ENCODE data around the gene KCNIP4. TPM values are rescaled to one million over a fixed set of nuclear protein-coding genes. Genes with fewer than 3 reads are reported as not detected.

The KCNIP4 gene
- total RNA-seq, 1 donor from 2014 or later: 0.59 TPM

DNA sequence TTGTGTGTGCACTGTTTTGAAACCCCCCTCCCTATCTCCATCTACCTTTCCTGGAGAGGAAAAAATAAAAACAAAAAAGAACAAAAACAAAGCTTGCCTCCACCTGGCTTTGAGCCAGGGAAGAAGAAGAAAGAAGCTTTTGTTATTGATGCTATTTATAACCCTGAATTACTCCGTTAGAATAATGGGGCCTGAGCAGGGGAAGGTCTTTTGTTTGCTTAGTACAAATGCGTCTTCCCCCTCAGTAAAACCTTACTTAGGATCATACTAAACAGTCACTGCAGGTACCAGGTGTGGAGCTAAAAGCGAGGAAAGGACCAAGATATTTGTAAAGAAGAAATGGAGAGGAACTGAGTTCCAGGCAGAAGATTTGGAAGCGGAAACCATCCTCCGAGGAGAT, 352.1 kb downstream of the KCNIP4 start:
- no peak for FAIRE-seq
- H3K9me3 Mint-ChIP-seq (ENCODE audit: unreplicated experiment): peaks cover 3% of the 10 kb centered on the region

DNA sequence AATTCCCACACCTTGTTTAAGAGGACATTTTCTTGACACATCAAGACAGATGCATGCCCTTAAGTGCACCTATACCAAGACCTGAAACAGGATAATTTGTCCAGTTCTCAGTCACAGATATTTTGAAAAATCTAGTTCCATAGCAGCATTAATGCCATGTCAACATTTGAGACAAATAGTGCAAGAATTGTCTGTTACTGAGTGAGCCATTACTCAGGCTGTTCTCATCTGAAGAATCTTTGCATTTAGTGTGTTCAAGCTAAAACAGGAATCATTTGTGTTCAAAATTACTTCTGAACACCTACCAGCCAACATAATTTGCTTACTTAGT, 354.9 kb downstream of the KCNIP4 start:
- H3K4me1 ChIP-seq (ENCODE audit: insufficient read depth, low read length): no peaks in the 10 kb centered on the region
- H3K4me1 Mint-ChIP-seq (ENCODE audit: low read depth, unreplicated experiment): no peaks in the 10 kb centered on the region
- H3K4me3 Mint-ChIP-seq (ENCODE audit: unreplicated experiment): no peak overlapping the region
- no peak overlapping the region for H3K4me3 ChIP-seq (ENCODE audit: insufficient read depth, low read depth, low read length)
- H3K27me3 Mint-ChIP-seq (ENCODE audit: low read depth, unreplicated experiment): no peaks in the 10 kb centered on the region
- H3K9me3 Mint-ChIP-seq (ENCODE audit: unreplicated experiment): peaks cover 3% of the 10 kb centered on the region
- no peaks in the 10 kb centered on the region for H3K27me3 ChIP-seq (ENCODE audit: insufficient read depth, low read length)
- H2AFZ ChIP-seq (ENCODE audit: low read depth, low read length): no peak overlapping the region
- no peak overlapping the region for H3K27ac ChIP-seq (ENCODE audit: low read depth, low read length)
- no peaks in the 10 kb centered on the region for H3K36me3 ChIP-seq (ENCODE audit: insufficient read depth, low read length)
- no peak overlapping the region for H3K27ac Mint-ChIP-seq (ENCODE audit: unreplicated experiment)
- H3K4me2 ChIP-seq (ENCODE audit: low read length): no peak overlapping the region
- no peak for DNase-seq (ENCODE audit: low read depth)
- no peaks in the 10 kb centered on the region for H3K9me3 ChIP-seq (ENCODE audit: insufficient read depth, low read depth, low read length)
- H3K79me2 ChIP-seq (ENCODE audit: insufficient read depth, low read length): no peaks in the 10 kb centered on the region
- no peak overlapping the region for H3K9ac ChIP-seq (ENCODE audit: low read length)
- FAIRE-seq: no peak
- TF ChIP-seq, protein P1, sequence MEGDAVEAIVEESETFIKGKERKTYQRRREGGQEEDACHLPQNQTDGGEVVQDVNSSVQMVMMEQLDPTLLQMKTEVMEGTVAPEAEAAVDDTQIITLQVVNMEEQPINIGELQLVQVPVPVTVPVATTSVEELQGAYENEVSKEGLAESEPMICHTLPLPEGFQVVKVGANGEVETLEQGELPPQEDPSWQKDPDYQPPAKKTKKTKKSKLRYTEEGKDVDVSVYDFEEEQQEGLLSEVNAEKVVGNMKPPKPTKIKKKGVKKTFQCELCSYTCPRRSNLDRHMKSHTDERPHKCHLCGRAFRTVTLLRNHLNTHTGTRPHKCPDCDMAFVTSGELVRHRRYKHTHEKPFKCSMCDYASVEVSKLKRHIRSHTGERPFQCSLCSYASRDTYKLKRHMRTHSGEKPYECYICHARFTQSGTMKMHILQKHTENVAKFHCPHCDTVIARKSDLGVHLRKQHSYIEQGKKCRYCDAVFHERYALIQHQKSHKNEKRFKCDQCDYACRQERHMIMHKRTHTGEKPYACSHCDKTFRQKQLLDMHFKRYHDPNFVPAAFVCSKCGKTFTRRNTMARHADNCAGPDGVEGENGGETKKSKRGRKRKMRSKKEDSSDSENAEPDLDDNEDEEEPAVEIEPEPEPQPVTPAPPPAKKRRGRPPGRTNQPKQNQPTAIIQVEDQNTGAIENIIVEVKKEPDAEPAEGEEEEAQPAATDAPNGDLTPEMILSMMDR (IDR thresholded peaks at IDR 0.05; ENCODE audit: insufficient read depth, low read depth, low read length): no peak
- no peak for TF ChIP-seq EZH2 (IDR thresholded peaks at IDR 0.05; ENCODE audit: insufficient read depth, low read length)
- no peaks in the 10 kb centered on the region for H3K36me3 Mint-ChIP-seq (ENCODE audit: low read depth, unreplicated experiment)
- no peaks in the 10 kb centered on the region for H4K20me1 ChIP-seq (ENCODE audit: insufficient read depth, low read length)

More for the DNA sequence above, 352.1 kb downstream of the KCNIP4 start:
- Histone ChIP-seq H3K27ac (ENCODE audit: low read depth, low read length) (no peak overlapping the region), H3K4me3 (ENCODE audit: insufficient read depth, low read depth, low read length) (no peak overlapping the region), H3K9ac (ENCODE audit: low read length) (no peak overlapping the region), H3K4me2 (ENCODE audit: low read length) (no peak overlapping the region), H3K27me3 (ENCODE audit: insufficient read depth, low read length) (no peaks in the 10 kb centered on the region), H3K4me1 (ENCODE audit: insufficient read depth, low read length) (no peaks in the 10 kb centered on the region), H2AFZ (ENCODE audit: low read depth, low read length) (no peak overlapping the region), H4K20me1 (ENCODE audit: insufficient read depth, low read length) (no peaks in the 10 kb centered on the region), H3K9me3 (ENCODE audit: insufficient read depth, low read depth, low read length) (no peaks in the 10 kb centered on the region), H3K79me2 (ENCODE audit: insufficient read depth, low read length) (no peaks in the 10 kb centered on the region), H3K36me3 (ENCODE audit: insufficient read depth, low read length) (no peaks in the 10 kb centered on the region)
- Mint-ChIP-seq H3K27ac (ENCODE audit: unreplicated experiment) (no peak overlapping the region), H3K4me3 (ENCODE audit: unreplicated experiment) (no peak overlapping the region), H3K36me3 (ENCODE audit: low read depth, unreplicated experiment) (no peaks in the 10 kb centered on the region), H3K4me1 (ENCODE audit: low read depth, unreplicated experiment) (no peaks in the 10 kb centered on the region), H3K27me3 (ENCODE audit: low read depth, unreplicated experiment) (no peaks in the 10 kb centered on the region)
- TF ChIP-seq EZH2 (IDR thresholded peaks at IDR 0.05; ENCODE audit: insufficient read depth, low read length): no peak
- TF ChIP-seq, protein P1 (IDR thresholded peaks at IDR 0.05; ENCODE audit: insufficient read depth, low read depth, low read length): no peak
- no peak for DNase-seq (ENCODE audit: low read depth)

DNA sequence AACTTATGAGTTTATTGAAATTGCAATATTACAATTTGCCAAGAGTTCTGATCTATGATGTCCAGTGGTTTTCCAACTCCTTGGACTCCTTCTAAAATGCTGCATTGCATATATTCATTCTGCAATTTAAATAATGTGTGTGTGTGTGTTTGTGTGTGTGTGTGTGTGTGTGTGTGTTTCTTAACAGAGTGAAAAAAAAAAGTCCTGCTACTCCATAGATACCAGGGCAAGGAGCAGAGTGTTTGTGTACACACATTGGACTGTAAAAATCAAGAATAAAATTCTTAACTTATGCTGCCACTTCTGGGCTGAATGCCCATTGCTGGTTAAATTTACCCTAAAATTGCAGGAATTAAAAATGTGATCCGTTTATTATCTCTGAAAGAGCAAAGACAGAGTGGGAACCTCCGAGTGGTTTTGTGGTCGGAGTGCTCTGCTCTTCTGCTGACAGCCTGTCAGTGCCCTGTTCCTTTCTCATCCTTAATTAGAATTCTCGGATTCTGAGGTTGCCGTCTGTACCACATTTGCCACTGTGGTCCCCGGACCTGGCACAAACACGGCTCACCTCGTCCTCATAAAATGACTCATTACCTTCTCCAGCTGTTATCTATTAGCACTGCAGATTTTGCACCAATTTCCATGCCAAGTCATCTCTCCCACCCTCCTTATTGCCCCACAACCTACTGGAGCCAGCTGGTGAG, 355.5 kb downstream of the KCNIP4 start:
- H3K9me3 Mint-ChIP-seq (ENCODE audit: unreplicated experiment): peaks cover 3% of the 10 kb centered on the region
- FAIRE-seq: no peak
- no peaks in the 10 kb centered on the region for H3K4me1 Mint-ChIP-seq (ENCODE audit: low read depth, unreplicated experiment)

More for the DNA sequence above, 355.5 kb downstream of the KCNIP4 start:
- H2AFZ ChIP-seq (ENCODE audit: low read depth, low read length): no peak overlapping the region
- no peaks in the 10 kb centered on the region for H3K4me1 ChIP-seq (ENCODE audit: insufficient read depth, low read length)
- H3K4me2 ChIP-seq (ENCODE audit: low read length): no peak overlapping the region
- H4K20me1 ChIP-seq (ENCODE audit: insufficient read depth, low read length): no peaks in the 10 kb centered on the region
- no peak overlapping the region for H3K27ac ChIP-seq (ENCODE audit: low read depth, low read length)
- H3K36me3 Mint-ChIP-seq (ENCODE audit: low read depth, unreplicated experiment): no peaks in the 10 kb centered on the region
- H3K27me3 ChIP-seq (ENCODE audit: insufficient read depth, low read length): no peaks in the 10 kb centered on the region
- no peak overlapping the region for H3K9ac ChIP-seq (ENCODE audit: low read length)
- DNase-seq (ENCODE audit: low read depth): peak; percentile 1
- no peak overlapping the region for H3K4me3 Mint-ChIP-seq (ENCODE audit: unreplicated experiment)
- no peaks in the 10 kb centered on the region for H3K79me2 ChIP-seq (ENCODE audit: insufficient read depth, low read length)
- H3K27ac Mint-ChIP-seq (ENCODE audit: unreplicated experiment): no peak overlapping the region
- H3K27me3 Mint-ChIP-seq (ENCODE audit: low read depth, unreplicated experiment): no peaks in the 10 kb centered on the region
- H3K9me3 ChIP-seq (ENCODE audit: insufficient read depth, low read depth, low read length): no peaks in the 10 kb centered on the region
- no peak overlapping the region for H3K4me3 ChIP-seq (ENCODE audit: insufficient read depth, low read depth, low read length)
- TF ChIP-seq EZH2 (IDR thresholded peaks at IDR 0.05; ENCODE audit: insufficient read depth, low read length): no peak
- TF ChIP-seq, protein P1 (IDR thresholded peaks at IDR 0.05; ENCODE audit: insufficient read depth, low read depth, low read length): no peak
- H3K36me3 ChIP-seq (ENCODE audit: insufficient read depth, low read length): no peaks in the 10 kb centered on the region
